Activated naive CD4-positive, alpha-beta T cell treated with anti-CD3 and anti-CD28 coated beads, Interleukin-2, amount 50 U/mL, for 16 hours (primary cell): ENCODE measurements around the gene CCR4.
"Not testable (repeated sequence)": the region's sequence is repeated elsewhere in the genome, so short reads cannot be mapped to it uniquely, and the experiment has no call there.

ENCODE experiments used
- DNase-seq: peaks from one replicate; pipeline ENCODE4 v3.0.0-alpha.2; 2020

Gene CCR4

DNA sequence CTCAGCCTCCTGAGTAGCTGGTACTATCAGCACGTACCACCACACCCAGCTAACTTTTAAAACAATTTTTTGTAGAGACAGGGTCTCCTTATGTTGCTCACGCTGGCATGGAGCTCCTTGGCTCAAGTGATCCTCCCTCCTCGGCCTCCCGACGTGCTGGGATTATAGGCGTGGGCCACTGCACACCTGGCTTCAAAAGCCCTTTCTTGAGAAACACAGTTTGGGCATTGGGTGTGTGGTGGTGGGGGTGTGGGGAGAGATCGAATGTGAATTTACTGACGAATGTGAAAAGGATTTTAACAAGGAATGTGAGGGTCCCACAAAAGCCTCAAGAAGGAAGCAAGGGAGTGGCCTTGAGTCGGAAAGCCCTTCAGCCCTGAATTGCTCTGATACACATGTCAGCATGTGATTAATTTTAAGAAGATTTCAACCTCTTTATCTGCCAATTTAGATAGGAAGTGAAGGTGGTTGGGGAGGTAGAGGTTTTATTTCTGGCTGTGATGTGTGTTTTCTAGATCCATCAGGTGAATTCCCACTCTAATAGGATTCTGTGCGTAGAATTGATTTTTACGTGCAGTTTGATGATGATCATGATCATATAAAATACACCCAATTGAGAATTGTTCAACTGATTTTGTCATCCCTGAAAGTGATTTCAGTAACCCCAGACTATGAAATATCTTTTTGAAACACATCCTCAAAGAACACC lies 1.1 kb downstream of the CCR4 start:
- DNase-seq, result no peak

GRCh38 chr3:32954506-32954905 lies 3.1 kb downstream of the CCR4 start:
- DNase-seq, result no peak

DNA sequence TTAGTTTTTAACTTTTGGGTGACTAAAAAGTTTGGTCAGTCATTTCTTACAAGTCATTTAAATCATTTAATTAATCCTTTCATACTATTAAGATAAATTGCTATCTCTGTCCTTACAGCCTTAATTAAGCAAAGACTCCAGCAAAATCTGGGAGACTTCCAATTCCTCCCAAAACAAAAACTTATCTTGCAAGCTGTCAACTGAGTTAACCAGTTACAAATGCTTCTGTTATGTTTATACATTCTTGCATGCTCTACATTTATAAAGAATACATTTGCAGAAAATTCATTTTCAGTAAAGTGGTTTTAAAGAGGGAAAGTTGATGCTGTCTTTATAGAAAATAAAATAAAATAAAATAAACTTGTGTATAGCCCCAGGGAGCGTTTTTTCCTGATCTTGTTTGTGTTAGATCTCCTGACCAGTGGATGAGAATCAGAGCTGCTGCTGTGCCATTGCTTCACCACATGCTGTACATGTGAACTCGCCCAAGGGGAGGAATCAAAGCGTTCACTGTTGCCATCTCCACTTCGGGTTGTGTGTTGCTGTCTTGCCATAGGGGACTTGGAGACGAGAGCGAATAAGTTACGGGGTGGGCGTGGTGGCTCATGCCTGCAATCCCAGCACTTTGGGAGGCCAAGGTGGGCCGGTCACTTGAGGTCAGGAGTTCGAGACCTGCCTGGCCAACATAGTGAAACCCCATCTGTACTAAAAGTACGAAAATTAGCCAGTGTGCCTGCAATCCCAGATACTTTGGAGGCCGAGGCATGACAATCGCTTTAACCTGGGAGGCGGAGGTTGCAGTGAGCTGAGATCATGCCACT lies 5.5 kb downstream of the CCR4 start:
- no peak for DNase-seq

DNA sequence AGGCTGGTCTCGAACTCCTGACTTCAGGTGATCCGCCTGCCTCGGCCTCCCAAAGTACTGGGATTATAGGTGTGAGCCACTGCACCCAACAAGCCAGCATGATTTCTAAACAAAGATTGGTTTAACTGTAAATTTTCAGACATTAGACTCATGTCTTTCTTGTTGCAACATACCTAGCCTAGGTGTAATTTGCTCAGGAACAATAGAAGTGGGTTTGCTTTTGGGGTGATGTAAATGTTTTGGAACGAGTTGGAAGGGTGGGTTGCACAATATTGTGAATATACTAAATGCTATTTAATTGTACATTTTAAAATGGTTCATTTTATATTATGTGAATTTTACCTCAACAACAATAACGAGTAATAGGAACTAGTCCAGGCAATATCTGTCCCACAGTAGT lies 7.1 kb downstream of the CCR4 start:
- no peak for DNase-seq

DNA sequence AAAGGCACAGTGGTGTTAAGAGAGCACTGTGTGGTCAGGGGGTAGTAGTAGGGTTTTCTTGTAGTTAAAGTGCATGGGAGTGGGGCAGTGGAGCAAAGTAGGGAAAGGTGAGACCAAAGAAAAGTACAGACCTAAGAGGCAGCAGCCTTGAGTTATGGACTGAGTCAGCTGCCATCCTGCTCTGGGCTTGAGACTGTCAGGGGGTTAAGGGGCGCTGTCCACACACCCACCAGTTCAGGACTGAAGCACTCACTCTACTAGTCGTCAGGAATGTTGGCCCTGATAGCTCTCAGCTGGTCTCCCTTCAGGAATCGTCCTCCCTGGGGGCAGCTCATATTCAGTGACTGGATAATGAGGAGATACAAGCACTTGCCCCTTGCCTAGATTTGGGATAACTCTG lies 7.9 kb downstream of the CCR4 start:
- DNase-seq, result no peak

DNA sequence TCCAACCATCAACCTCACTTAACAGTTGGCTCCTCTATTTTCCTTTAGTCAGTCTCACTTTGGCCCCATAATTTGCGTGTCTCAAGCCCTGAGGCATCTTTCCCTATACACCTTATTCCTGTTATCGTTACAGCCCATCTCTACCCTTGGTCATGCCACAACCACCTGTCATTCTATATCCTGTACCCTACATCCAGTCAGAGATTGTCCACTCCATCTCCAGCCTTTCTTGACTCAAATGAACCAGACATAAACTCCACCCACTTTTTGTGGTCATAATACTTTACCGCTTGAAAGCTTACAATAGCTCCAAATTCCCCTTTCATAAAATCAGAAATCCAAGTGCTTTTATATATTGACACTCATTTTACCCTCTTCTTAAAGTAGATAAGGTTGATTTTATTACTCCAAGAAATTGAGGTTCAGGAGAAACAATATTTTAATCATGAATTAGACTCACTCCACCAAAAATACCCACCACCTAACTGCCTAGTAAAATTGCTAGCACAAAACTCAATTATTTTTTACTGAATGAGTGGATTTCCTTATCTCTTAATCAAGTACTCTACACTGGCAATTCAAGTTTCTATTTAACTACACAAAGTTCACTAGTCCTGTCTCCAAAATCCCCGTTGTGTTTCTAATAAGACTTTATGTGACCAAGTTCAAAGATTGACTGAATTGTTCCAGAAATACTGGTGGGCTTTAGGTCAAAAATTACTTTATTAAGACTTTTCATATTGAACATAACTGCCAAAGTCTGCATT lies 9.1 kb downstream of the CCR4 start:
- DNase-seq, result no peak

DNA sequence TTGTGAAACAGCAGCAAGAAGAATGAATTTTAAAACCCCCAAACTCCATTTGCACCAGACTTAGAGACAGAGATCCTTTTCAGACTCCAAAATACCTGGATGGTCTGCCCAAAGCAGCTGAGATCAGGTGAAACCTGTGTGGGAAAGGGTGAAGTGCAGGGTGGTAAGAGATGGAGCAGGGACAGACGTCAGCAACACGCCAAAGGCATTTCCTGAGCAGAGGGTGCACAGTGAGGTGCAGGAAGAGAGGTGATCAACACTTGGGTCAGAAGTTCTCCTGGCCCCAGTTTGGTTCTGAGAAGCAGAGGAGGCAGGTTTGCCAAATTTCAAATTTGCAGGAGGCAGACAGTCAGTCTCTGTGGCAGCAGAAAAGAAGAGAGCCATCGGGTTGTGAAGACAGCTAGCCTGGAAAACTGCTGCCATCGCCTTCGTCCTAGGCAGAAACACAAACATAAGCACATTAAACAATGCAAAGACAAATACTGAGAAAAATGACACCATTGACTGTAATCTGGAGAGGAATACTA lies 9.8 kb downstream of the CCR4 start:
- DNase-seq, result no peak

- no peak for DNase-seq
These were observed 12.4 kb downstream of the CCR4 start for GRCh38 chr3:32963871-32964270.

DNA sequence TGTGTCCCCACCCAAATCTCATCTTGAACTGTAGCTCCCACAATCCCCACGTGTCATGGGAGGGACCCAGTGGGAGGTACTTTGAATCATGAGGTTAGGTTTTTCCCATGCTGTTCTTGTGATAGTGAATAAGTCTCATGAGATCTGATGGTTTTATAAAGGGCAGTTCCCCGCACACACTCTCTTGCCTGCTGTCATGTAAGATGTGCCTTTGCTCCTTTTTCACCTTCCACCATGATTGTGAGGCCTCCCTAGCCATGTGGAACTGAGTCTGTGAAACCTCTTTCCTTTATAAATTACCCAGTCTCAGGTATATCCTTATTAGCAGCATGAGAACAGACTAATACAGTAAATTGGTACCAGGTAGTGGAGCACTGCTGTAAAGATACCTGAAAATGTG lies 13.3 kb downstream of the CCR4 start:
- DNase-seq, result not testable (repeated sequence)

DNA sequence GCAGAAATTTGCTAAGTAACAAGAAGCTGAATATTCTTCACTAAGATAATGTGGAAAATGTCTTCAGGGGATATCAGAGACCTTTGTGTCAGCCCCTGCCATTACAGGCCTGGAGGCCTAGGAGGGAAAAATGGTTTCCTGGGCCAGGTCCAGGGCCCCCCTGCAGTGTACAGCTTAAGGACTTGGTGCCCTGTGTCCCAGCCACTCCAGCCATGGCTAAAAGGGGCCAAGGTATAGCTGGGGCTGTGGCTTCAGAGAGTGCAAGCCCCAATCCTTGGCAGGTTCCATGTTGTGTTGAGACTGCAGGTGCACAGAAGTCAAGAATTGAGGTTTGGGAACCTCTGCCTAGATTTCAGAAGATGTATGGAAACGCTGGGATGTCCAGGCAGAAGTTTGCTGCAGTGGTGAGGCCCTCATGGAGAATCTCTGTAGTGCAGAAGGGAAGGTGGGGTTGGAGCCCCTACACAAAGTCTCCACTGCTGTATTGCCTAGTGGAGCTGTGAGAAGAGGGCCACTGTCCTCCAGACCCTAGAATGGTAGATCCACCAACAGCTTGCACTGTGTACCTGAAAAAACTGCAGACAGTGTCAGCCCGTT lies 14.3 kb downstream of the CCR4 start:
- not testable (repeated sequence) for DNase-seq

- not testable (repeated sequence) for DNase-seq
These were observed 15.2 kb downstream of the CCR4 start for GRCh38 chr3:32966627-32967026.

DNA sequence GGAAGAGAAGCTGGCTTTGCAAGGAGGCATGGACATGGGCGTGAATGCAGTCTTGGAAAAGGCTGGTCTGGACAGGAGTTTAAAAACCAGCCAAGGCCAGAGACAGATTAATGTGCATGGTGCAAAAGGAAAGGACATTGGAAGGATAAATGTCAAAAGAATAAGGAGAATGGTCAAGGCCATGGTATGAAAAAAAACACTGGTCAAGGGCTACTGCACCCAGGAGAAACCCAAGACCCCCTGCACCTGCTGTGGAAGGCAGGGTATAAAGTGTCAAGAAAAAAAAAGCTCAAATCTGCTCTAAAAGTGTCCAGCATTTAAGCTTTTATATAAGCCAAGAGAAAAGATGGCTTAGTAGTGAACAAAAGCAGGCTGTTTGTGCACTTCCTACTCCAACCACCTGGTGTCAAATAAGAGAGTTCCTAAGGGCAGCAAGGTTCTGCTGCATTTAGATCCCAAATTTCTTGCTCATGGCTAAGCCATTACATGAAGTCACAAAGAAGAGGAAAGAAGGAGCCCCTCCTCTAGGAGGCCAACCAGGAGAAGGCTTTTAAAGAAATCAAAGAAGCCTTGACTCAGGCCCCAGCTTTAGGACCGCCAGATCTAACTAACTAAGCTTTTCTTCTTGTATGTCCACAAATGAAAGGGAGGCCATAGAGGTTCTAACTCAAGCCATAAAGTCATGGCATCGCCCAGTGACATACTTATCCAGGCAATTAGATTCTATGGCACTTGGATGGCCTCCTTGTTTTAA lies 16.9 kb downstream of the CCR4 start:
- no peak for DNase-seq

DNA sequence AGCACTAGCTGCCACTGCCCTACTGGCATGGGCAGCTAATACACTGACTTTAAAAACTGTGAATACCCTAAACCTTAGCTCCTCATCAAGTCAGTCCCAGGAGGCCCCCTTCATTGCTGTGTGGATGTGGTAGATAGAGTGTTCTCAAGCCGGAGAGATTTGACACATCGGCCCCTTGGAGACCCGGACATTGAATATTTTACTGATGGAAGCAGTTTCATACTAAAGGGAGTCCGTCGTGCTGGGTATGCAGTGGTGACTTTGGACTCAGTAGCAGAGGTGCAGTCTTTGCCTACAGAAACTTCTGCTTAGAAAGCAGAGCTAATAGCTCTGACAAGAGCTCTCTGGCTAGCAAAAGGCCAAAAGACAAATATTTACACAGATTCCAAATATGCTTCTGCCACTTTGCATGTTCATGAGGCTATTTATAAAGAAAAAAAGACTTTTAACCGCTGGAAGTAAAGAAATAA lies 17.5 kb downstream of the CCR4 start:
- no peak for DNase-seq

- DNase-seq, result no peak
These were observed 18.2 kb downstream of the CCR4 start for GRCh38 chr3:32969656-32970055.

DNA sequence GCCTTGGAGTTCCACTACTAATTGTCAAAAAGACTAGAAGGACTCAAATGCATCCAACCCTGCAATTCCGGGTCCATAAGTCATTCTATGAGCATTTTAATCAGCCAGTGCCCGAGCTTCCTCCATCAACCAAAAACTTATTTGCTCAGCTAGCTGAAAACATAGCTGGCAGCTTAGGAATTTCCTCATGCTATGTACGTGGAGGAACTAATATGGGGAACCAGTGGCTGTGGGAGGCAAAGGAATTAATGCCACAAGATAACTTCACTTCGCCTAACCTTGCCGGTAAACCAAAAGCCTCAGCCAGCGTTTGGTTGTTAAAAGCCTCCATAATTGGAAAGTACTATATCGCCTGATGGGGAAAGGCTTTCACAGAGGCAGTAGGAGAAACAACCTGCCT lies 19.8 kb downstream of the CCR4 start:
- DNase-seq, result not testable (repeated sequence)

DNA sequence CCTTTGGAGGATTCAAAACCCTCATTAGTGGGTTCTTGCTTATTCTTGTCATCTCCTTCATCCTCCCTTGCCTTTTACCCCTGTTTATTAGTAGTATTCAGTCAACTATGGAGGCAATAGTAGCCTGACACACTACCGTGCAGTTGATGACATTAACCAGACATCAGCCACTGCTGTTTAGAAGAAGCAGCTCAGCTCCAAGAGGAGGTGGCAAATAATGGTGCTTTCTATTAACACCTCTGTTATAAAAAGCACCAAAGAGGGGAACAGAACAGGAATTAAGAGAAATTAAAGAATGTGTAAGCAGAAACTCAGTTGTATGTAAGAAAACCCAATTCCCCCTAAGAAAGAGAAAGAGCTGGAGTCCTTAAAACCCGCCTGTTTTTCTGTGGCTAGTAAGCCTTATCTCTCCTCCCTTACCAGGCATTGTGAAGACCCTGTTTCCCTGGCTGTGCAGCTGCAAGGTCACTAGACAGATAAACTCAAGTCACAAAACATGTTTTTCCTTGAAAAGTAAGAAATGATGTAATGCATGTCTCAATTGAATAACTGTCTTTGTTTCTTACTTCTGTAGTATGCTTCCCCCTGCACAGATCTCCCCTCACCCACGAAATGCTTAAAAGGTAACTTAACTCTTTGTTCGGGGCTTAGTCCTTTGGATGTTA lies 21.2 kb downstream of the CCR4 start:
- DNase-seq, result no peak

- DNase-seq, result no peak
These were observed 22.5 kb downstream of the CCR4 start for GRCh38 chr3:32973982-32974381.

DNA sequence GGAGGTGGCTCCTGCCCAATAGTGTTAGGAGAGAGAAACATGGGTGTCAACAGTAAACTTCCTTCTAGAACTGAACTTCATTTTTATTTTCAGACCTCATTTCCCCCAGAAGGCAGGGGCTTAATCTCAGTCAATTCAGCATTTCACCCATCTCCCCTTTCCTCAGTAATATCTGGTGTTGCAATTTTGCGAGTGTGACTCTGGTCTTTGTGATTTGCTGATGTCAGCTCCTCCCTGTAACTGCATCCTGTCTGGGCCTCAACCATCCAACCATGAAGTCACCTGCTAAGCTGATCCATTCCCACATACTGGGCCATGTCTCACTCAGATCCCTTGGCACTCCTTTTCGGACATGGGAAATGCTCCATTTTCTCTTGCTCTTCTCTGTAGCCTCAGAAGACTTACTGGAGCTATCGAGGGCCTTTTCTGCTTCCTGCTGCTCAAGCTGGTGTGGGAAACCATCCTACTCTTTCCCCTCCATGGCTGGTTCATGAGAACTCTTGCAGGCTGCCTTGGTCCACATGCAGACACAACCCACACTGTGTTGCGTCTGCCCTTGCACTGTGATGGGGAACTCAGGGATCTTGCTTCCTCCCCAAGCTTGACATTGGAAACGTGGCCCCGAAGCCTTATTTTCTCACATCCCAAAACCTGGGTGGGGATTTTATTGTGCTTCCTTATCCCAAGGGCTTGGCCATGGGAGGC lies 24.6 kb downstream of the CCR4 start:
- DNase-seq, result no peak

GRCh38 chr3:32977861-32978260 lies 26.4 kb downstream of the CCR4 start:
- no peak for DNase-seq

GRCh38 chr3:32978331-32978730 lies 26.9 kb downstream of the CCR4 start:
- DNase-seq, result no peak

DNA sequence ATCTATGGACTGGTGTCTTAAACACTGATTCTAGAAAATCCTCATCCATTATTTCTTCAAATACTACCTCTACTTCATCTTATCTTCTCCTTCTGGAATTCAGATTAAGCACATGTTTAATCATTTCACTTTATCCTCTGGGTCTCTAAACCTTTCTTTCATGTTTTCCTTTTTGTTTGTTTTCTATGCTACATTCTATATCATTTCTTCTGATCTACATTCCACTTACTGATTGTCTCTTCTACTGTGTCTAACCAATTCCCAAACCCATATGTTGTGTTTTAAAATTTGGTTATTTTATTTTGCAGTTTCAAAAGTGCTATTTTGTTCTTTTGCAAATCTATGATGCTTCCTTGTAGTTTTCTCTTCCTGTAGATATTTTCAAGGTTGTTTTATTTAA lies 31.7 kb downstream of the CCR4 start:
- DNase-seq, result no peak
